GM12872 (cell line): ENCODE data around the gene MEIKIN.

Experiments used
- CTCF ChIP-seq: IDR thresholded peaks from 3 replicates; pipeline ENCODE4 v1.5.1; 2011; ENCODE audit warnings: low read depth, mild to moderate bottlenecking, low read length, moderate library complexity; ENCODE audit not compliant: insufficient read depth

Gene MEIKIN

GRCh38 chr5:131968396-131968954, 23.0 kb upstream of the MEIKIN start:
- TF ChIP-seq CTCF: no peak

- no peak for TF ChIP-seq CTCF
Measured at GRCh38 chr5:131966551-131966950, 21.1 kb upstream of the MEIKIN start.

- no peak for TF ChIP-seq CTCF
Measured at GRCh38 chr5:131965826-131966415, 20.5 kb upstream of the MEIKIN start.

GRCh38 chr5:131959906-131960305, 14.4 kb upstream of the MEIKIN start:
- no peak for TF ChIP-seq CTCF

- TF ChIP-seq CTCF: no peak
Measured at GRCh38 chr5:131959136-131959535, 13.7 kb upstream of the MEIKIN start.

- TF ChIP-seq CTCF: no peak
Measured at GRCh38 chr5:131957721-131958441, 12.4 kb upstream of the MEIKIN start.

- no peak for TF ChIP-seq CTCF
Measured at GRCh38 chr5:131953969-131954368, 8.5 kb upstream of the MEIKIN start.
